Liver (tissue), 10 donors: Measurements from ENCODE around the gene OSBPL5. TPM values are rescaled to one million over a fixed set of nuclear protein-coding genes. Genes with fewer than 3 reads are reported as not detected.

Source experiments
- DNase-seq: peaks from one replicate; pipeline ENCODE4 v3.0.0-alpha.2; 2017; ENCODE audit warnings: low spot score
- H3K27ac ChIP-seq, 2 donors: one replicate each; pipeline ENCODE4 v1.7.0; 2013; ENCODE audit warnings: inconsistent platforms in 2 of 2, low read length in 2 of 2, control low read depth in 1 of 2, low read depth in 1 of 2, mild to moderate bottlenecking in 1 of 2
- H3K27me3 ChIP-seq, 4 donors: one replicate each; pipeline versions ENCODE4 v1.6.1 to v1.7.0; 2013; ENCODE audit warnings: low read length in 3 of 4, inconsistent platforms in 1 of 4, mild to moderate bottlenecking in 1 of 4, moderate library complexity in 1 of 4; ENCODE audit not compliant: control insufficient read depth in 4 of 4, insufficient read depth in 4 of 4
- H3K36me3 ChIP-seq, 4 donors: one replicate each; pipeline versions ENCODE4 v1.6.1 to v1.7.0; 2013; ENCODE audit warnings: low read length in 3 of 4, mild to moderate bottlenecking in 3 of 4, low read depth in 1 of 4, moderate library complexity in 1 of 4; ENCODE audit not compliant: control insufficient read depth in 4 of 4, insufficient read depth in 3 of 4
- H3K4me1 ChIP-seq, 4 donors: one replicate each; pipeline versions ENCODE4 v1.6.1 to v1.7.0; 2013; ENCODE audit warnings: low read length in 3 of 4, mild to moderate bottlenecking in 3 of 4, moderate library complexity in 1 of 4; ENCODE audit not compliant: control insufficient read depth in 4 of 4, insufficient read depth in 4 of 4
- H3K4me3 ChIP-seq, 3 donors: one replicate each; pipeline versions ENCODE4 v1.6.1 to v1.7.0; 2013; ENCODE audit warnings: low read length in 3 of 3, control low read depth in 1 of 3, low read depth in 1 of 3, mild to moderate bottlenecking in 1 of 3
- H3K9ac ChIP-seq, 2 donors: one replicate each; pipeline ENCODE4 v1.7.0; 2013; ENCODE audit warnings: low read length in 2 of 2, mild to moderate bottlenecking in 2 of 2, moderate library complexity in 2 of 2, control low read depth in 1 of 2, low read depth in 1 of 2
- H3K9me3 ChIP-seq, 4 donors: one replicate each; pipeline versions ENCODE4 v1.6.1 to v1.7.0; 2013; ENCODE audit warnings: low read length in 3 of 4; ENCODE audit not compliant: control insufficient read depth in 4 of 4
- ATF3 ChIP-seq: IDR thresholded peaks from 2 replicates; pipeline ENCODE4 v1.6.1; 2016; ENCODE audit warnings: antibody characterized with exemption
- CTCF ChIP-seq: fragments of 150-350 bp; IDR thresholded peaks from 2 replicates; pipeline ENCODE4 v1.5.1; 2017; ENCODE audit warnings: improper control_type of control experiment, low read depth, low read length; ENCODE audit not compliant: missing input control
- EGR1 ChIP-seq, 2 donors: IDR thresholded peaks; 2 replicates each; pipeline ENCODE4 v1.6.1; 2016 to 2018; ENCODE audit warnings: antibody characterized with exemption in 2 of 2, low read depth in 2 of 2
- FOXA1 ChIP-seq: IDR thresholded peaks from 2 replicates; pipeline ENCODE4 v1.6.1; 2016; ENCODE audit warnings: antibody characterized with exemption
- FOXA2 ChIP-seq: IDR thresholded peaks from 2 replicates; pipeline ENCODE4 v1.6.1; 2016; ENCODE audit warnings: antibody characterized with exemption
- GABPA ChIP-seq, 2 donors: IDR thresholded peaks in 1 of 2; conservative IDR thresholded peaks in 1 of 2; 2 replicates each; pipeline ENCODE4 v1.6.1; 2016; ENCODE audit warnings: antibody characterized with exemption in 2 of 2, mild to moderate bottlenecking in 1 of 2, moderate library complexity in 1 of 2
- HNF4A ChIP-seq, 2 donors: conservative IDR thresholded peaks; 2 replicates each; pipeline ENCODE4 v1.6.1; 2016; ENCODE audit warnings: antibody characterized with exemption in 2 of 2, mild to moderate bottlenecking in 2 of 2
- HNF4G ChIP-seq: IDR thresholded peaks from 2 replicates; pipeline ENCODE4 v1.6.1; 2016; ENCODE audit warnings: antibody characterized with exemption
- JUND ChIP-seq, 2 donors: IDR thresholded peaks; 2 replicates each; pipeline ENCODE4 v1.6.1; 2016; ENCODE audit warnings: antibody characterized with exemption in 2 of 2
- MAX ChIP-seq: IDR thresholded peaks from 2 replicates; pipeline ENCODE4 v1.6.1; 2016; ENCODE audit warnings: antibody characterized with exemption
- NR2F2 ChIP-seq: IDR thresholded peaks from 2 replicates; pipeline ENCODE4 v1.6.1; 2016; ENCODE audit warnings: antibody characterized with exemption
- RAD21 ChIP-seq, 2 donors: IDR thresholded peaks; 2 replicates each; pipeline ENCODE4 v1.6.1; 2016; ENCODE audit warnings: antibody characterized with exemption in 2 of 2, mild to moderate bottlenecking in 2 of 2
- REST ChIP-seq: IDR thresholded peaks from 2 replicates; pipeline ENCODE4 v1.6.1; 2016; ENCODE audit warnings: antibody characterized with exemption, mild to moderate bottlenecking
- RXRA ChIP-seq, 2 donors: IDR thresholded peaks; 2 replicates each; pipeline ENCODE4 v1.6.1; 2017 to 2018; ENCODE audit warnings: antibody characterized with exemption in 2 of 2, mild to moderate bottlenecking in 1 of 2
- SP1 ChIP-seq: IDR thresholded peaks from 2 replicates; pipeline ENCODE4 v1.6.1; 2018; ENCODE audit warnings: antibody characterized with exemption, mild to moderate bottlenecking
- TAF1 ChIP-seq: conservative IDR thresholded peaks from 2 replicates; pipeline ENCODE4 v1.6.1; 2016; ENCODE audit warnings: antibody characterized with exemption, mild to moderate bottlenecking
- YY1 ChIP-seq: IDR thresholded peaks from 2 replicates; pipeline ENCODE4 v1.6.1; 2016; ENCODE audit warnings: antibody characterized with exemption, mild to moderate bottlenecking
- ZBTB33 ChIP-seq: IDR thresholded peaks from 2 replicates; pipeline ENCODE4 v1.6.1; 2016; ENCODE audit warnings: antibody characterized with exemption
- WGBS: extraction: QIAGEN DNeasy Blood & Tissue Kit; methylation state at CpG from one replicate; pipeline ENCODE4 v1.1.7; 2013; 5-methylcytosine and 5-hydroxymethylcytosine counted together
- polyA plus RNA-seq, 2 donors: library from polyadenylated mRNA; stranded (reverse) in 1 of 2; unstranded in 1 of 2; fragments of 200-250 nt in 1 of 2; fragments of >200 nt in 1 of 2; fragmentation: Nextera tagmentation in 1 of 2; extraction: Ambion mirVana in 1 of 2; gene quantifications; one replicate each; pipeline versions ENCODE4 v1.2.1 to v1.2.3, GENCODE V29; 2013 to 2015
- small RNA-seq: library from RNA; depleted of rRNA; stranded (forward); fragments of <200 nt; gene quantifications from one replicate; pipeline ENCODE3, GENCODE V24; 2014
- total RNA-seq, 2 donors: library from RNA; depleted of rRNA; stranded (reverse); fragments of >200 nt; gene quantifications; one replicate each; pipeline ENCODE4 v1.2.3, GENCODE V29; 2014
- donor health status: healthy.
- donor health status: healthy.
- donor health status: healthy.
- donor health status: healthy.
- donor health status: healthy.

The OSBPL5 gene
- total and polyA plus RNA-seq, 4 donors, result 0.74 to 6.2 (median 3.9) TPM

- H3K27me3 ChIP-seq, result no peaks in the 10 kb centered on the region
- no peak for DNase-seq
- H3K9me3 ChIP-seq, result no peaks in the 10 kb centered on the region
- no peak overlapping the region for H3K4me3 ChIP-seq
- WGBS, result 89% methylated on average over 12 of the region's 12 CpGs
- peaks cover 12 to 30% (median 21%) of the 10 kb centered on the region in 4 donors for H3K4me1 ChIP-seq
- H3K36me3 ChIP-seq, result peaks cover 7 to 56% (median 36%) of the 10 kb centered on the region in 4 donors
- no peak overlapping the region for H3K27ac ChIP-seq
- no peak overlapping the region for H3K9ac ChIP-seq
- TF ChIP-seq GABPA (IDR thresholded peaks at IDR 0.05 in 1 of 2, conservative IDR thresholded peaks at IDR 0.05 in 1 of 2), result no peak
- no peak for TF ChIP-seq ATF3
- TF ChIP-seq FOXA1, result no peak
- TF ChIP-seq NR2F2, result no peak
- TF ChIP-seq HNF4A (conservative IDR thresholded peaks at IDR 0.05), result no peak
- TF ChIP-seq YY1, result no peak
- TF ChIP-seq RXRA (IDR thresholded peaks at IDR 0.05), result no peak
- no peak for TF ChIP-seq FOXA2
- no peak for TF ChIP-seq JUND (IDR thresholded peaks at IDR 0.05)
- TF ChIP-seq HNF4G, result no peak
- no peak for TF ChIP-seq ZBTB33
- TF ChIP-seq TAF1, result no peak
- TF ChIP-seq RAD21 (IDR thresholded peaks at IDR 0.05), result no peak
- TF ChIP-seq EGR1 (IDR thresholded peaks at IDR 0.05; ENCODE audit: low read depth in 2 of 2), result no peak
- TF ChIP-seq MAX, result no peak
- TF ChIP-seq SP1, result no peak
- no peak for TF ChIP-seq CTCF
- TF ChIP-seq REST, result no peak
These were observed 127.2 kb downstream of the OSBPL5 start for GRCh38 chr11:3037945-3038271.

Small RNA genes within 50 kb of the gene (small RNA-seq; reads per million reads assigned to genes)
- not detected for gene RNU1-91P

Other genes starting within 250 kb of the OSBPL5 start
- under 1 TPM in 1 of 2 donors, not detected in 1; 0.23 TPM for gene PHLDA2, start 235.9 kb downstream of the OSBPL5 start, total RNA-seq
- gene PHLDA2, start 235.9 kb downstream of the OSBPL5 start, polyA plus RNA-seq, result 1 to 10 TPM in 1 of 2 donors, under 1 TPM in 1; 0.99 to 1.4 TPM
- gene NAP1L4, start 173.0 kb downstream of the OSBPL5 start, total RNA-seq, result 100 to 1,000 TPM in 1 of 2 donors, 10 to 100 TPM in 1; 58.8 to 110 TPM
- gene NAP1L4, start 173.0 kb downstream of the OSBPL5 start, polyA plus RNA-seq, result 10 to 100 TPM; 33.2 to 34.5 TPM
- gene CARS1, start 107.9 kb downstream of the OSBPL5 start, total RNA-seq, result 10 to 100 TPM; 15.2 to 40.1 TPM
- 10 to 100 TPM; 15.5 to 28.7 TPM for gene CARS1, start 107.9 kb downstream of the OSBPL5 start, polyA plus RNA-seq
- gene MRGPRG, start 53.5 kb upstream of the OSBPL5 start, total RNA-seq, result not detected
- gene MRGPRG, start 53.5 kb upstream of the OSBPL5 start, polyA plus RNA-seq, result not detected
- under 1 TPM in 1 of 2 donors, not detected in 1; 0.23 TPM for gene MRGPRE, start 67.1 kb upstream of the OSBPL5 start, total RNA-seq
- not detected for gene MRGPRE, start 67.1 kb upstream of the OSBPL5 start, polyA plus RNA-seq
- gene ZNF195, start 213.8 kb upstream of the OSBPL5 start, total RNA-seq, result 10 to 100 TPM in 1 of 2 donors, 1 to 10 TPM in 1; 9.9 to 12.3 TPM
- gene ZNF195, start 213.8 kb upstream of the OSBPL5 start, polyA plus RNA-seq, result 10 to 100 TPM in 1 of 2 donors, 1 to 10 TPM in 1; 4.3 to 12.4 TPM